WI38 (cell line): Measurements from ENCODE around the gene MARCHF10.

ENCODE experiments used
- H3K4me3 ChIP-seq: 2 replicates; pipeline ENCODE4 v1.5.1; 2011; ENCODE audit warnings: low read depth, mild to moderate bottlenecking, control low read depth, low read length
- CTCF ChIP-seq: IDR thresholded peaks from 2 replicates; pipeline ENCODE4 v1.5.1; 2012; ENCODE audit warnings: low read depth, mild to moderate bottlenecking, control low read depth, low read length

The MARCHF10 gene

GRCh38 chr17:62666061-62666800 lies 141.9 kb downstream of the MARCHF10 start:
- no peak overlapping the region for H3K4me3 ChIP-seq
- TF ChIP-seq CTCF: no peak

GRCh38 chr17:62665599-62665998 lies 142.5 kb downstream of the MARCHF10 start:
- H3K4me3 ChIP-seq: no peak overlapping the region
- no peak for TF ChIP-seq CTCF

GRCh38 chr17:62664336-62665120 lies 143.6 kb downstream of the MARCHF10 start:
- no peak overlapping the region for H3K4me3 ChIP-seq
- no peak for TF ChIP-seq CTCF

GRCh38 chr17:62663304-62663703 lies 144.8 kb downstream of the MARCHF10 start:
- no peak overlapping the region for H3K4me3 ChIP-seq
- no peak for TF ChIP-seq CTCF

GRCh38 chr17:62662855-62663254 lies 145.3 kb downstream of the MARCHF10 start:
- TF ChIP-seq CTCF: no peak
- no peak overlapping the region for H3K4me3 ChIP-seq

- no peak for TF ChIP-seq CTCF
- H3K4me3 ChIP-seq: no peak overlapping the region
Measured at GRCh38 chr17:62661337-62661736, 146.8 kb downstream of the MARCHF10 start.

GRCh38 chr17:62660629-62661118 lies 147.4 kb downstream of the MARCHF10 start:
- TF ChIP-seq CTCF: no peak
- no peak overlapping the region for H3K4me3 ChIP-seq
